AG04450 (cell line): ENCODE results near the gene NEURL2. TPM values are rescaled to one million over a fixed set of nuclear protein-coding genes. Genes with fewer than 3 reads are reported as not detected.

Source experiments
- CTCF ChIA-PET: fragments of 300-600, 350-600 bp; formaldehyde crosslinking; extraction: SDS; loops from one replicate; lab custom pipeline; 2022; ENCODE audit warnings: antibody characterized with exemption, inconsistent platforms; lab: Charles Lee
- POLR2A ChIA-PET: fragments of 350-600 bp; formaldehyde crosslinking; extraction: SDS; loops from one replicate; lab custom pipeline; 2021; ENCODE audit warnings: antibody characterized with exemption, inconsistent platforms; lab: Yijun Ruan, JAX
- DNase-seq: peaks from one replicate; pipeline ENCODE4 v3.0.0-alpha.2; 2011; ENCODE audit warnings: low read depth, low spot score
- H3K27ac ChIP-seq: one replicate; pipeline ENCODE4 v1.5.1; 2012; ENCODE audit warnings: low read depth, low read length, control low read depth
- H3K27me3 ChIP-seq: one replicate; pipeline ENCODE4 v1.6.0; 2012; ENCODE audit warnings: low read length; ENCODE audit not compliant: control insufficient read depth, insufficient read depth
- H3K4me3 ChIP-seq: 2 replicates; pipeline ENCODE4 v1.5.1; 2011; ENCODE audit warnings: mild to moderate bottlenecking, low read depth, low read length, control low read depth
- H3K9me3 ChIP-seq: 2 replicates; pipeline ENCODE4 v1.5.1; 2012; ENCODE audit warnings: low read length; ENCODE audit not compliant: control insufficient read depth, insufficient read depth
- polyA plus RNA-seq: library from polyadenylated mRNA; depleted of rRNA; stranded (reverse); fragments of >200 nt; gene quantifications from 2 replicates; pipeline ENCODE4 v1.2.3, GENCODE V29; 2011
- TF ChIP-seq, protein P1 (sequence below): IDR thresholded peaks from 2 replicates; pipeline ENCODE4 v1.5.1; 2011; ENCODE audit warnings: low read depth, low read length, control low read depth, inconsistent platforms

NEURL2 gene
- polyA plus RNA-seq, 1 experiment: 1.1 TPM

- Histone ChIP-seq H3K27ac (no peak overlapping the region), H3K4me3 (no peak overlapping the region), H3K27me3 (no peaks in the 10 kb centered on the region), H3K9me3 (no peaks in the 10 kb centered on the region)
- CTCF ChIA-PET: interaction anchor here (0.6 kb wide), 1 partner anchor 60 kb away, joined by 5 read pairs; no protein-coding TSS in a partner anchor
- POLR2A ChIA-PET: no interaction called here
- TF ChIP-seq, protein P1, sequence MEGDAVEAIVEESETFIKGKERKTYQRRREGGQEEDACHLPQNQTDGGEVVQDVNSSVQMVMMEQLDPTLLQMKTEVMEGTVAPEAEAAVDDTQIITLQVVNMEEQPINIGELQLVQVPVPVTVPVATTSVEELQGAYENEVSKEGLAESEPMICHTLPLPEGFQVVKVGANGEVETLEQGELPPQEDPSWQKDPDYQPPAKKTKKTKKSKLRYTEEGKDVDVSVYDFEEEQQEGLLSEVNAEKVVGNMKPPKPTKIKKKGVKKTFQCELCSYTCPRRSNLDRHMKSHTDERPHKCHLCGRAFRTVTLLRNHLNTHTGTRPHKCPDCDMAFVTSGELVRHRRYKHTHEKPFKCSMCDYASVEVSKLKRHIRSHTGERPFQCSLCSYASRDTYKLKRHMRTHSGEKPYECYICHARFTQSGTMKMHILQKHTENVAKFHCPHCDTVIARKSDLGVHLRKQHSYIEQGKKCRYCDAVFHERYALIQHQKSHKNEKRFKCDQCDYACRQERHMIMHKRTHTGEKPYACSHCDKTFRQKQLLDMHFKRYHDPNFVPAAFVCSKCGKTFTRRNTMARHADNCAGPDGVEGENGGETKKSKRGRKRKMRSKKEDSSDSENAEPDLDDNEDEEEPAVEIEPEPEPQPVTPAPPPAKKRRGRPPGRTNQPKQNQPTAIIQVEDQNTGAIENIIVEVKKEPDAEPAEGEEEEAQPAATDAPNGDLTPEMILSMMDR: no peak
- no peak for DNase-seq
Observed at GRCh38 chr20:45850238-45850637, 40.8 kb downstream of the NEURL2 start.

- ChIA-PET POLR2A (no interaction called here), CTCF (interaction anchor here (1.1 kb wide), 1 partner anchor 50 kb away, joined by 3 read pairs; no protein-coding TSS in a partner anchor)
- no peak overlapping the region for H3K27ac ChIP-seq
- no peak overlapping the region for H3K4me3 ChIP-seq
- TF ChIP-seq, protein P1: no peak
- no peak for DNase-seq
- H3K27me3 ChIP-seq: no peaks in the 10 kb centered on the region
- no peaks in the 10 kb centered on the region for H3K9me3 ChIP-seq
Observed at GRCh38 chr20:45848969-45849582, 41.9 kb downstream of the NEURL2 start.

- Histone ChIP-seq H3K9me3 (no peaks in the 10 kb centered on the region), H3K27me3 (no peaks in the 10 kb centered on the region), H3K27ac (no peak overlapping the region), H3K4me3 (no peak overlapping the region)
- ChIA-PET POLR2A (no interaction called here), CTCF (interaction anchor here (1.1 kb wide), 1 partner anchor 49 kb away, joined by 3 read pairs; no protein-coding TSS in a partner anchor)
- TF ChIP-seq, protein P1: no peak
- no peak for DNase-seq
Observed at GRCh38 chr20:45848421-45848820, 42.6 kb downstream of the NEURL2 start.

GRCh38 chr20:45845452-45845851 is 45.6 kb downstream of the NEURL2 start:
- TF ChIP-seq, protein P1: no peak
- DNase-seq: no peak
- H3K27ac ChIP-seq: no peak overlapping the region
- POLR2A ChIA-PET: no interaction called here
- H3K4me3 ChIP-seq: no peak overlapping the region
- no peaks in the 10 kb centered on the region for H3K27me3 ChIP-seq
- CTCF ChIA-PET: no interaction called here
- no peaks in the 10 kb centered on the region for H3K9me3 ChIP-seq

GRCh38 chr20:45843506-45843905 is 47.5 kb downstream of the NEURL2 start:
- CTCF ChIA-PET: no interaction called here
- no peaks in the 10 kb centered on the region for H3K9me3 ChIP-seq
- H3K27ac ChIP-seq: no peak overlapping the region
- no peak for DNase-seq
- TF ChIP-seq, protein P1: no peak
- H3K27me3 ChIP-seq: no peaks in the 10 kb centered on the region
- POLR2A ChIA-PET: no interaction called here
- no peak overlapping the region for H3K4me3 ChIP-seq
